Astrocyte (in vitro differentiated cells and primary cell): ENCODE data around the gene GRIN2A. TPM values are rescaled to one million over a fixed set of nuclear protein-coding genes. Genes with fewer than 3 reads are reported as not detected.

Experiments used
- DNase-seq: peaks from one replicate; pipeline ENCODE4 v3.0.0-alpha.2; 2010; ENCODE audit warnings: low read depth
- FAIRE-seq: peaks from 2 replicates; lab custom pipeline; 2011; peaks lifted over from hg19 to GRCh38; lab: Jason Lieb, UNC
- H2AFZ ChIP-seq: 2 replicates; pipeline ENCODE4 v1.6.0; 2012; ENCODE audit warnings: low read depth, low read length, inconsistent platforms
- H3K27ac ChIP-seq: 2 replicates; pipeline ENCODE4 v1.5.1; 2011; ENCODE audit warnings: low read depth, low read length, inconsistent platforms
- H3K27me3 ChIP-seq: 2 replicates; pipeline ENCODE4 v1.6.0; 2011; ENCODE audit warnings: low read length, inconsistent platforms; ENCODE audit not compliant: insufficient read depth
- H3K36me3 ChIP-seq: 2 replicates; pipeline ENCODE4 v1.5.1; 2011; ENCODE audit warnings: low read length, inconsistent platforms; ENCODE audit not compliant: insufficient read depth
- H3K4me1 ChIP-seq: 2 replicates; pipeline ENCODE4 v1.5.1; 2011; ENCODE audit warnings: low read length, inconsistent platforms; ENCODE audit not compliant: insufficient read depth
- H3K4me2 ChIP-seq: 2 replicates; pipeline ENCODE4 v1.6.0; 2012; ENCODE audit warnings: low read length, inconsistent platforms
- H3K4me3 ChIP-seq: 2 replicates; pipeline ENCODE4 v1.5.1; 2011; ENCODE audit warnings: low read depth, mild to moderate bottlenecking, low read length, inconsistent platforms; ENCODE audit not compliant: insufficient read depth
- H3K79me2 ChIP-seq: 2 replicates; pipeline ENCODE4 v1.6.0; 2012; ENCODE audit warnings: mild to moderate bottlenecking, low read length, inconsistent platforms; ENCODE audit not compliant: insufficient read depth
- H3K9ac ChIP-seq: 2 replicates; pipeline ENCODE4 v1.6.0; 2012; ENCODE audit warnings: mild to moderate bottlenecking, low read length, inconsistent platforms
- H3K9me3 ChIP-seq: 2 replicates; pipeline ENCODE4 v1.5.1; 2012; ENCODE audit warnings: low read depth, mild to moderate bottlenecking, low read length, inconsistent platforms; ENCODE audit not compliant: insufficient read depth
- H4K20me1 ChIP-seq: 2 replicates; pipeline ENCODE4 v1.6.0; 2012; ENCODE audit warnings: low read length, inconsistent platforms; ENCODE audit not compliant: insufficient read depth
- H3K27ac Mint-ChIP-seq: one replicate; pipeline ENCODE4 v1.8.0; 2021; ENCODE audit warnings: mild to moderate bottlenecking, mixed read lengths; ENCODE audit not compliant: unreplicated experiment
- H3K27me3 Mint-ChIP-seq: one replicate; pipeline ENCODE4 v1.8.0; 2021; ENCODE audit warnings: low read depth, mixed read lengths; ENCODE audit not compliant: unreplicated experiment
- H3K36me3 Mint-ChIP-seq: one replicate; pipeline ENCODE4 v1.8.0; 2021; ENCODE audit warnings: low read depth, mixed read lengths; ENCODE audit not compliant: unreplicated experiment
- H3K4me1 Mint-ChIP-seq: one replicate; pipeline ENCODE4 v1.8.0; 2021; ENCODE audit warnings: low read depth, mixed read lengths; ENCODE audit not compliant: unreplicated experiment
- H3K4me3 Mint-ChIP-seq: one replicate; pipeline ENCODE4 v1.8.0; 2021; ENCODE audit warnings: mild to moderate bottlenecking, moderate library complexity, mixed read lengths; ENCODE audit not compliant: unreplicated experiment
- H3K9me3 Mint-ChIP-seq: one replicate; pipeline ENCODE4 v1.8.0; 2021; ENCODE audit warnings: mild to moderate bottlenecking, mixed read lengths; ENCODE audit not compliant: unreplicated experiment
- EZH2 ChIP-seq: IDR thresholded peaks from 2 replicates; pipeline ENCODE4 v1.6.1; 2012; ENCODE audit warnings: mild to moderate bottlenecking, low read length, inconsistent platforms; ENCODE audit not compliant: insufficient read depth
- total RNA-seq: library from RNA; stranded (reverse); gene quantifications from 2 replicates; pipeline ENCODE4 v1.2.1, GENCODE V29; 2021
- TF ChIP-seq, protein P1 (sequence below): IDR thresholded peaks from 2 replicates; pipeline ENCODE4 v1.5.1; 2011; ENCODE audit warnings: low read depth, mild to moderate bottlenecking, inconsistent platforms, low read length, moderate library complexity; ENCODE audit not compliant: insufficient read depth

The GRIN2A gene
- total RNA-seq, 1 donor from 2014 or later, result 0.68 TPM

- Histone ChIP-seq H3K27ac (no peak overlapping the region), H3K4me3 (no peak overlapping the region), H3K79me2 (no peaks in the 10 kb centered on the region), H3K9me3 (no peaks in the 10 kb centered on the region), H4K20me1 (no peaks in the 10 kb centered on the region), H3K36me3 (no peaks in the 10 kb centered on the region), H3K27me3 (no peaks in the 10 kb centered on the region), H3K4me2 (no peak overlapping the region), H3K9ac (no peak overlapping the region), H3K4me1 (no peaks in the 10 kb centered on the region), H2AFZ (no peak overlapping the region)
- no peak for DNase-seq
- TF ChIP-seq, protein P1, sequence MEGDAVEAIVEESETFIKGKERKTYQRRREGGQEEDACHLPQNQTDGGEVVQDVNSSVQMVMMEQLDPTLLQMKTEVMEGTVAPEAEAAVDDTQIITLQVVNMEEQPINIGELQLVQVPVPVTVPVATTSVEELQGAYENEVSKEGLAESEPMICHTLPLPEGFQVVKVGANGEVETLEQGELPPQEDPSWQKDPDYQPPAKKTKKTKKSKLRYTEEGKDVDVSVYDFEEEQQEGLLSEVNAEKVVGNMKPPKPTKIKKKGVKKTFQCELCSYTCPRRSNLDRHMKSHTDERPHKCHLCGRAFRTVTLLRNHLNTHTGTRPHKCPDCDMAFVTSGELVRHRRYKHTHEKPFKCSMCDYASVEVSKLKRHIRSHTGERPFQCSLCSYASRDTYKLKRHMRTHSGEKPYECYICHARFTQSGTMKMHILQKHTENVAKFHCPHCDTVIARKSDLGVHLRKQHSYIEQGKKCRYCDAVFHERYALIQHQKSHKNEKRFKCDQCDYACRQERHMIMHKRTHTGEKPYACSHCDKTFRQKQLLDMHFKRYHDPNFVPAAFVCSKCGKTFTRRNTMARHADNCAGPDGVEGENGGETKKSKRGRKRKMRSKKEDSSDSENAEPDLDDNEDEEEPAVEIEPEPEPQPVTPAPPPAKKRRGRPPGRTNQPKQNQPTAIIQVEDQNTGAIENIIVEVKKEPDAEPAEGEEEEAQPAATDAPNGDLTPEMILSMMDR, result no peak
- no peak for TF ChIP-seq EZH2
- peaks cover 18% of the 10 kb centered on the region for H3K27me3 Mint-ChIP-seq
- peaks cover 1% of the 10 kb centered on the region for H3K4me1 Mint-ChIP-seq
- no peak overlapping the region for H3K4me3 Mint-ChIP-seq
- no peak overlapping the region for H3K27ac Mint-ChIP-seq
- no peaks in the 10 kb centered on the region for H3K36me3 Mint-ChIP-seq
- no peak for FAIRE-seq
- H3K9me3 Mint-ChIP-seq, result peaks cover 4% of the 10 kb centered on the region
Measured at GRCh38 chr16:10009684-10010083, 172.5 kb downstream of the GRIN2A start.

DNA sequence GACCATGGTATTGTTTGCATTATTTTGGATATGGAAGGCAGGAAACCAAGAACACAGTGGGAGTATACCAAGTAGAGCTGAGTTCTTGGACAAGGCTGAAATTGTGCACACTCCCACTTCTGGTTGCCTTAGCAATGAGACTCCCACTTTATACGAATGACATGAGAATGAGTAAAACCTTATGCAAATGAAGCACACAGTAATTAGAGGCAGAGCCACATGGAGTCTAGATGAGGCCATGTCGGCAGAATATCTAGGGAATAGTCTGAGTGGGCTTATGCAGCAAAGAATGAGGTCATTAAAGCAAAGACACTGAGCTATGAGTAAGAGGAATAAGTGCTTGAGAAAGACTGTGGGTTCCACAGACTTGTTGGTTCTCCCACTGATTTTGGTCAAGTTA is 178.7 kb downstream of the GRIN2A start:
- H3K27me3 Mint-ChIP-seq, result no peaks in the 10 kb centered on the region
- no peak overlapping the region for H3K4me2 ChIP-seq
- H4K20me1 ChIP-seq, result no peaks in the 10 kb centered on the region
- H3K4me3 Mint-ChIP-seq, result no peak overlapping the region
- no peak overlapping the region for H3K4me3 ChIP-seq
- no peak overlapping the region for H3K27ac Mint-ChIP-seq
- H3K4me1 ChIP-seq, result no peaks in the 10 kb centered on the region
- no peaks in the 10 kb centered on the region for H3K27me3 ChIP-seq
- H3K27ac ChIP-seq, result no peak overlapping the region
- TF ChIP-seq, protein P1, result no peak
- no peak for TF ChIP-seq EZH2
- no peaks in the 10 kb centered on the region for H3K9me3 ChIP-seq
- H3K79me2 ChIP-seq, result no peaks in the 10 kb centered on the region
- no peaks in the 10 kb centered on the region for H3K4me1 Mint-ChIP-seq
- H3K36me3 ChIP-seq, result no peaks in the 10 kb centered on the region
- FAIRE-seq (no peak), DNase-seq (peak; percentile 42)
- H3K9ac ChIP-seq, result no peak overlapping the region
- peaks cover 4% of the 10 kb centered on the region for H3K9me3 Mint-ChIP-seq
- no peaks in the 10 kb centered on the region for H3K36me3 Mint-ChIP-seq
- H2AFZ ChIP-seq, result no peak overlapping the region

GRCh38 chr16:10001258-10001775 is 180.9 kb downstream of the GRIN2A start:
- H3K4me1 Mint-ChIP-seq, result no peaks in the 10 kb centered on the region
- H3K4me3 Mint-ChIP-seq, result no peak overlapping the region
- no peaks in the 10 kb centered on the region for H3K9me3 Mint-ChIP-seq
- H3K36me3 Mint-ChIP-seq, result no peaks in the 10 kb centered on the region
- DNase-seq, result no peak
- no peaks in the 10 kb centered on the region for H3K4me1 ChIP-seq
- peaks cover 3% of the 10 kb centered on the region for H3K27me3 Mint-ChIP-seq
- H4K20me1 ChIP-seq, result no peaks in the 10 kb centered on the region
- no peak for FAIRE-seq
- H3K79me2 ChIP-seq, result no peaks in the 10 kb centered on the region
- no peak overlapping the region for H3K4me2 ChIP-seq
- no peak overlapping the region for H3K27ac ChIP-seq
- no peaks in the 10 kb centered on the region for H3K27me3 ChIP-seq
- no peak overlapping the region for H3K4me3 ChIP-seq
- no peak overlapping the region for H3K27ac Mint-ChIP-seq
- no peak for TF ChIP-seq EZH2
- TF ChIP-seq, protein P1, result no peak
- no peak overlapping the region for H3K9ac ChIP-seq
- no peaks in the 10 kb centered on the region for H3K9me3 ChIP-seq
- H2AFZ ChIP-seq, result no peak overlapping the region
- no peaks in the 10 kb centered on the region for H3K36me3 ChIP-seq
